IPS-18a (cell line): ENCODE results near the gene TCEAL9.
A peak's percentile ranks its signal among the peaks of the same experiment; 100 is the strongest.

Source experiments
- H3K27ac ChIP-seq: one replicate; pipeline ENCODE4 v1.5.1; 2013; ENCODE audit warnings: low read length
- H3K27me3 ChIP-seq: one replicate; pipeline ENCODE4 v1.6.1; 2013; ENCODE audit warnings: mild to moderate bottlenecking, low read length; ENCODE audit not compliant: control insufficient read depth, insufficient read depth
- H3K36me3 ChIP-seq: one replicate; pipeline ENCODE4 v1.6.1; 2013; ENCODE audit warnings: low read depth, low read length; ENCODE audit not compliant: control insufficient read depth
- H3K4me1 ChIP-seq: one replicate; pipeline ENCODE4 v1.6.1; 2013; ENCODE audit warnings: low read depth, low read length; ENCODE audit not compliant: control insufficient read depth
- H3K4me3 ChIP-seq: one replicate; pipeline ENCODE4 v1.5.1; 2013; ENCODE audit warnings: low read length
- H3K9ac ChIP-seq: one replicate; pipeline ENCODE4 v1.6.1; 2013; ENCODE audit warnings: mild to moderate bottlenecking, low read length, moderate library complexity
- H3K9me3 ChIP-seq: one replicate; pipeline ENCODE4 v1.6.1; 2013; ENCODE audit warnings: low read depth, low read length; ENCODE audit not compliant: control insufficient read depth

TCEAL9 gene

DNA sequence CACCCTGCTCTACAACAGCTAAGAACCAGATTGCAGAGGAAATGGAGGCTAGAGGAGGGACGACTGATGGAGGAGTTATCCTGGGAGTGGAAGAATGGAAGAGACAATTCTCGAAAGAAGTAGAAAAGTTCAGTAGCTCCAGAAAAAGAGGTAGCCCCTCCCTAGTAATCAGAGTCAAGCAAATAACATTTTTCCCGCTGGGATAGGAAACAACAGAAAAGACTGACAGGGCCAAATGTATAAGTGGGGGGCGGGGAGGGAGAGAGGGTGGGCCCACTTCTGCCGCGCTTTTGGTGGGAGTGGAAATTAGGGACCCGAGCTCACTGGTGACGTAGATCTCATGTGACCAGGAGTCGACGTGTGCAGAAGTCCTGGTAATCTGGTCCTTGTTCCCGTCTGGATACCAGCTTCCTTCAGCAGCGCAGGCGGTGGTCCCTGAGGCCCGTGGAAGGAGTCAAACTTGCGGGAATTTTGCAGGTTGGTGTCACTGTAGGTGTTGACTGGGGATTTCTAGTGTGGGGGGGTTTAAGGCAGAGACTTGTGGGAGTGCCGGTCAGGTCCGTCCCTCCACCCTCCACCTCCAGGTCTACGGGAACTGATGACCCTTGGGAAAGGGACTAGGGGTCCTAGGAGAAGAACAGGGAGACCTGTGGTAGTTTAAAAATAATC lies at the start of gene TCEAL9:
TCEAL9 (plus strand) TSS at position 377 of the 669 bp plus-strand sequence. CDS start 1,179 bp downstream, outside the sequence.
- peaks cover 8% of the 10 kb centered on the region for H3K36me3 ChIP-seq
- H3K27me3 ChIP-seq, result no peaks in the 10 kb centered on the region
- peak within 1 kb of the TSS; percentile 62 for H3K27ac ChIP-seq
- no peaks in the 10 kb centered on the region for H3K9me3 ChIP-seq
- peaks cover 6% of the 10 kb centered on the region for H3K4me1 ChIP-seq
- H3K4me3 ChIP-seq, result peak within 1 kb of the TSS; percentile 94
- peak within 1 kb of the TSS; percentile 94 for H3K9ac ChIP-seq

DNA sequence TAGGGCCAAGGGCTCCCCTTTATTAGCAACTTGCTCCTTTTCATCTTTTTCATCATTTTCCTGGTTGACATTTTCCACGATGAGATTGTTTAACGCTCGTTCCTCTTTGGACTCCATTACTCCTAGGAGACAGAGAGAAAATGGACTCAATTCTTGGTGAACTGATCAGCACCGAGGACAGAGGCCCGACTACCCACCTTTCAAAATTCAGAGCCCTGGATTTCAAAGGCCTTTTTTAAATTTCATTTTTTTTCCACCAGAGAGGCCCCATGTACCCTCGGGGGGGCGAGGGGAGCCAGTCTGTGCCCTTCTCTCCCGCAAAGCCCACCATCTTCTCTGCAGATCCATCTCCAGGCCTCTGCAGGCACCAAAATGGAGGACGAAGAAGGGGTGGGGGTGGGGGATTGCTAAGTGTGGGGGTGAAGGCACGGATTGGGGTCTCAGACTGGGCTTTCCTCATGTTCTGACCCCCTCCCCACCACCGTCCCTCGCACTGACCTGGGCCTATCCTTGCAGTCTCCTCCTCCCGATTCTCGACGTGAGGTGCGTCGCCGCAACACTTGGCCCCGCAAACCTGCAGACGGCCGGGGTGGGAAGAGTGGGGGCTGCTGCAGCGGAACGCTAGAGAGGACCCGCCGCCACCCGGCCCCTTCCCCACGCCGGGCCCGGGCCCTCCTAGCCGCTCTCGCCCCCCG lies 46.3 kb upstream of the TCEAL9 start:
- Histone ChIP-seq H3K9ac (peak overlapping the region; percentile 87), H3K4me3 (peak overlapping the region; percentile 86), H3K27ac (no peak overlapping the region)

DNA sequence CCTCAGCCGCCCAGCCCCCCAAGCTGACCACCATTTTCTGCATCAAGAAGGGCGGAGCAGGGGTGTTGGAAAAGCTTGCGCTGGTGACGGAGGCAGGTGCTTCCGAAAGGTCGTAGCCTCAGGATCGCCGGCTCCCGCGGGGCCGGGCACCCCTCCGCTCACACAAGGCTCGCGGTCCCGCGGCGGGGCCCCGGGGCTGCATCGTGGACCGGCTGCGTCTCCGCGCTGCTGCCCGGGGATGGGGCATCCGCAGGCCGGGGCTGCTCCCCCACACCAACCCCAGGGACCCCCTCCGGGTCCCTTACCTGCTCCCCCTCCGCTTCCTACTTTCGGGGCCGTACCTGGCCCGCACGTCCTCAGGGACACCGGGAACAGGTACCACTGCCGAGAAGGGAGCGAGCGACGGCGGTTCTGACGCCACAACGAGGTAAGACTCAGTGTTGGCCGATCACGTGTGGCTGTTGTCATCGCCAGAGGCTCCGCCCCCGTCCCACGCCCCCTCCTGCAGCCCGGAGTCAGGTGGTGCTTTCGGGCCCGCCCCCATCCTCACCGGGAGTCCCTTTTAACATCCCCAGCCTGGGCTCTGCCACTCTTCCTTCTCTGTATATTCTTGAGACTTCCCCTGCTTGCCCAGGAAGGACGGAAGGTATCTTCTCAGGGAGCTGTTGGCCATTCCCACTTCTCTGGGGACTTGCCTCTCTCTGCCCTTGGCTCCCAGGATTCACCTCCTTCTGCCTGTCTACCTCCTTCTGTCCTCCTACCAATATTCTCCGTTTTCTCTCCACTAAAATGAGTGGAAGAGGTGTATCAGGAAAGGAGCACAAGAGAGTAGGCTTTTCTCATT lies 45.5 kb upstream of the TCEAL9 start, which contains the start of gene BEX2:
BEX2 (minus strand) TSS at position 436 of the 844 bp plus-strand sequence. CDS start 1,014 bp downstream, outside the sequence.
- peak within 1 kb of the TSS; percentile 86 for H3K4me3 ChIP-seq
- peak within 1 kb of the TSS; percentile 87 for H3K9ac ChIP-seq
- H3K36me3 ChIP-seq, result peaks cover 11% of the 10 kb centered on the region
- H3K4me1 ChIP-seq, result peaks cover 6% of the 10 kb centered on the region
- no peak within 1 kb of the TSS for H3K27ac ChIP-seq
- H3K27me3 ChIP-seq, result no peaks in the 10 kb centered on the region
- no peaks in the 10 kb centered on the region for H3K9me3 ChIP-seq

More for the DNA sequence above, 46.3 kb upstream of the TCEAL9 start:
- Histone ChIP-seq H3K27me3 (no peaks in the 10 kb centered on the region), H3K9me3 (no peaks in the 10 kb centered on the region), H3K4me1 (peaks cover 6% of the 10 kb centered on the region), H3K36me3 (peaks cover 11% of the 10 kb centered on the region)

GRCh38 chrX:103311399-103311780 lies 44.9 kb upstream of the TCEAL9 start:
- Histone ChIP-seq H3K4me3 (peak overlapping the region; percentile 86), H3K4me1 (peaks cover 6% of the 10 kb centered on the region), H3K27ac (no peak overlapping the region), H3K9ac (peak overlapping the region; percentile 87), H3K27me3 (no peaks in the 10 kb centered on the region), H3K36me3 (peaks cover 11% of the 10 kb centered on the region), H3K9me3 (no peaks in the 10 kb centered on the region)

DNA sequence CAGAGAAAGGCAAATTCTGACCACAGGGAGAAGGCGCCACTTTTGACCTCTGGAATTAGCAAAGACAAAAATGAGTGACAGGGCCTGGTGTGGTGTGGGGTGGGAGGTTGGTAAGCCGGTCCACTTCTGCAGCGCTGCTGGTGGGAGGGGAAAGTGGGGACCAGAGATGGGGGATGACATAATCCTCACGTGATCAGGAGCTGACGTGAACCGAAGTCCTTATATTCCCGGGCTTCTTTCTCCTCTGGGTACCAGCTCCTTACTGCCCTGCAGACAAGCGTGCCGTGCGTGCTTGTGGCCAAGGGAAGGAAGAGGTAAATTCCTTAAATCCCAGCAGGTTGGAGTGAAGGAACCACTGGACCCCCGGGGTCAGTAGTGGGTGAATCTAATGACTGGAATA lies 26.3 kb upstream of the TCEAL9 start, which contains the start of gene TCEAL7:
TCEAL7 (plus strand) TSS at position 249 of the 400 bp plus-strand sequence. CDS start 1,165 bp downstream, outside the sequence.
- no peaks in the 10 kb centered on the region for H3K27me3 ChIP-seq
- H3K4me1 ChIP-seq, result peaks cover 32% of the 10 kb centered on the region
- H3K27ac ChIP-seq, result peak within 1 kb of the TSS; percentile 19
- no peaks in the 10 kb centered on the region for H3K36me3 ChIP-seq
- peak within 1 kb of the TSS; percentile 73 for H3K9ac ChIP-seq
- no peaks in the 10 kb centered on the region for H3K9me3 ChIP-seq
- H3K4me3 ChIP-seq, result peak within 1 kb of the TSS; percentile 67

GRCh38 chrX:103330681-103331288 lies 25.5 kb upstream of the TCEAL9 start:
- Histone ChIP-seq H3K27ac (peak overlapping the region; percentile 19), H3K9ac (peak overlapping the region; percentile 73), H3K4me1 (peaks cover 32% of the 10 kb centered on the region), H3K27me3 (no peaks in the 10 kb centered on the region), H3K9me3 (no peaks in the 10 kb centered on the region), H3K36me3 (no peaks in the 10 kb centered on the region), H3K4me3 (peak overlapping the region; percentile 67)

- Histone ChIP-seq H3K9ac (no peak overlapping the region), H3K36me3 (no peaks in the 10 kb centered on the region), H3K4me3 (no peak overlapping the region), H3K27me3 (no peaks in the 10 kb centered on the region), H3K9me3 (no peaks in the 10 kb centered on the region), H3K27ac (no peak overlapping the region), H3K4me1 (no peaks in the 10 kb centered on the region)
These were observed 17.6 kb upstream of the TCEAL9 start for GRCh38 chrX:103338663-103339062.

DNA sequence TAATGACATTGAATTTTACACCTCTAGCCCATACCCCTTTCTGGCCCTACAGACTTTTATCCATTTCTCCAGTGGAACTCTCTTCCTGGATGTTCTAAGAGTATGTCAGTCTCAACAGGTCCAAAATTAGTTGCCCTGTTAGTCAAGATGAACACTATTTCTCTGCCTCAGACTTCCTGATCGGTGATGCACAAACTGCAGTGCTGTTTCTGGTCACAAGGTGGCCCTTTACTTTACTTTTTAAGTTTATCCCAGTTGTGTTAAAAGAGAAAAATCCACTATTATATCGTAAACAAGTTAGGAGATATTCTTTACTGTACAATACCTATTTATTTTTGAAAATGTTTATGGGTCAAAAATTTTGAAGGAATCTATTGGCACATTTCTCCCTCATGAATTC lies 13.2 kb upstream of the TCEAL9 start:
- no peaks in the 10 kb centered on the region for H3K36me3 ChIP-seq
- no peak overlapping the region for H3K4me3 ChIP-seq

GRCh38 chrX:103344606-103345005 lies 11.7 kb upstream of the TCEAL9 start:
- H3K4me1 ChIP-seq, result peaks cover 4% of the 10 kb centered on the region
- H3K9ac ChIP-seq, result no peak overlapping the region
- H3K36me3 ChIP-seq, result no peaks in the 10 kb centered on the region
- no peak overlapping the region for H3K27ac ChIP-seq
- H3K4me3 ChIP-seq, result no peak overlapping the region
- H3K27me3 ChIP-seq, result peaks cover 16% of the 10 kb centered on the region
- no peaks in the 10 kb centered on the region for H3K9me3 ChIP-seq

More for the DNA sequence above, 13.2 kb upstream of the TCEAL9 start:
- Histone ChIP-seq H3K27ac (no peak overlapping the region), H3K9ac (no peak overlapping the region), H3K27me3 (peaks cover 4% of the 10 kb centered on the region), H3K4me1 (peaks cover 4% of the 10 kb centered on the region), H3K9me3 (no peaks in the 10 kb centered on the region)

- Histone ChIP-seq H3K4me1 (peaks cover 4% of the 10 kb centered on the region), H3K27ac (no peak overlapping the region), H3K9ac (no peak overlapping the region), H3K4me3 (peak overlapping the region; percentile 37), H3K36me3 (no peaks in the 10 kb centered on the region), H3K27me3 (peaks cover 16% of the 10 kb centered on the region), H3K9me3 (no peaks in the 10 kb centered on the region)
These were observed 8.5 kb upstream of the TCEAL9 start for GRCh38 chrX:103347682-103348397.
